Panc1 (cell line): Measurements from ENCODE around the gene SMARCA2.

Experiments
- CTCF ChIP-seq: fragments of 450-650 bp; IDR thresholded peaks from 2 replicates; pipeline ENCODE4 v1.5.1; 2017; ENCODE audit warnings: mild to moderate bottlenecking
- REST ChIP-seq, 2 experiments: IDR thresholded peaks; 2 replicates each; pipeline ENCODE4 v1.6.1; 2011 to 2012; ENCODE audit warnings: low read depth in 2 of 2, control low read depth in 1 of 2, low read length in 1 of 2, mild to moderate bottlenecking in 1 of 2, moderate library complexity in 1 of 2; ENCODE audit not compliant: insufficient read depth in 1 of 2
- TCF7L2 ChIP-seq: IDR thresholded peaks from 2 replicates; pipeline ENCODE4 v1.6.1; 2011; ENCODE audit warnings: mild to moderate bottlenecking, low read depth, low read length, inconsistent platforms

- TF ChIP-seq CTCF (no peak), REST (IDR thresholded peaks at IDR 0.05; ENCODE audit: insufficient read depth in 1 of 2, low read depth in 2 of 2, low read length in 1 of 2) (no peak), TCF7L2 (no peak)
Measured at GRCh38 chr9:2023042-2023441, 7.9 kb downstream of the SMARCA2 start.
